ENCODE data around the gene CEP63.

DNA sequence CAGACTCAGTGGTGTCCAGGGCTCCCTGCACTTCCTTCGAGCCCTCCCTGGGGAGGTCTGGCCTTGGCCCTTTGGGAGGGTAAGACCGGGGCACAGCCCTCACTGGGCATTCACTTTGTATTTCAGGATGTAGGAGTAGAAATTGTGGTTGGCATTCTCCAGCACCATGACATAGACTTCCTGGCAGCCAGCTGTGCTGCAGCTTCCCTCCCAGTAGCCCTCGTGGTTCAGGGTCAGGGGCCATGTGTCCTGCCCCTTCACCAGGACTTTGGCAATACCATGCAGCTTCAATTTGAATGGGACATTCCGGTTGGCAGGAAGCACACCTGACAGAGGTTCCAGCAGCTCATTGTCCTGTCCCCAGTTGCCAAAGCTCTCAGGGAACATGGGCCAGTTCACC is 117.6 kb downstream of the CEP63 start:
- TF ChIP-seq POLR2A (IDR thresholded peaks at IDR 0.05): no peak
- TF ChIP-seq CTCF (IDR thresholded peaks at IDR 0.05): no peak
- TF ChIP-seq EP300 (IDR thresholded peaks at IDR 0.05): no peak
